Measurements from ENCODE around the gene PDGFD.

DNA sequence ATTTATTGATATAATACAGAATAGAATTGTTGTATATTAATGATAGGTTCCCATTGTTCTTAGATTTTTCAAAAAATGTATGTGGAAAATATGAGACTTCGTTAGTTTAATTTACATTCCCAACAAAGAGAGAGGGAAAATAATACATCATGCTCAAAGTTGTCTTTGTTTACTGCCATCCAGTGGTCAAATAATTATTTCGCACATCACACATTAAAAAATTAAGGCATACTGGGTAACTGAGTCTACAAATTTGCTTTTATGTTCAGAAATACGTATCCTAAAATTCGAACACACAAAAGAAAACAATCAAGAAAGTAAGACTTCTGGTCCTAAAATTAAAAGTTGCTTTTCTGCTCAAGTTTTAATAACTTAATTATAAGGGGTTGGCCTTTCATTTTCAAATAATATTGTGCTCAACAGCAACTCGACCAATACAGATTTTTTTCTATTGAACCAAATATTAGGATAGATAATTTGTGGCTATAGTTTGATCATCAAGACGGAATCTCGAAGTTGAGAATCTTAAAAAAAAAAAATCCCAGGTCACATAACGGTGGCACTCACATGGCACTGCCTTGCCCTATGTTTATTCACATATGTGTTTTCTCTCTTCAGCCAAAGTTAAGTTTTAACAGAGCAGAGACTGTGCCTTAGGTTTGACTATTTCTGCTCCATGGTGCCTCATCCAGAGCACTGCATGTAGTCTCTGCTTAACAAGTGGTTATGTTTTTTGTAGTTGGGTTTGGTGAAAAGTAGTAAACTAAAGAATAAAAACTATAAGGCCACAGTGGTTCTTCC, 12.3 kb downstream of the PDGFD start:
- TF ChIP-seq EZH2 (IDR thresholded peaks at IDR 0.05; ENCODE audit: low read depth, unreplicated experiment) (no peak), EZH2phosphoT487 (IDR thresholded peaks at IDR 0.05; ENCODE audit: unreplicated experiment) (no peak), POLR2AphosphoS5 (IDR thresholded peaks at IDR 0.05; ENCODE audit: low read depth) (no peak), ZNF114 (CRISPR knock-in tag; IDR thresholded peaks at IDR 0.05) (no peak), STAT1 (IDR thresholded peaks at IDR 0.05; ENCODE audit: unreplicated experiment) (no peak), JUNB (IDR thresholded peaks at IDR 0.05; ENCODE audit: unreplicated experiment) (no peak)
- TF ChIP-seq, protein P1, sequence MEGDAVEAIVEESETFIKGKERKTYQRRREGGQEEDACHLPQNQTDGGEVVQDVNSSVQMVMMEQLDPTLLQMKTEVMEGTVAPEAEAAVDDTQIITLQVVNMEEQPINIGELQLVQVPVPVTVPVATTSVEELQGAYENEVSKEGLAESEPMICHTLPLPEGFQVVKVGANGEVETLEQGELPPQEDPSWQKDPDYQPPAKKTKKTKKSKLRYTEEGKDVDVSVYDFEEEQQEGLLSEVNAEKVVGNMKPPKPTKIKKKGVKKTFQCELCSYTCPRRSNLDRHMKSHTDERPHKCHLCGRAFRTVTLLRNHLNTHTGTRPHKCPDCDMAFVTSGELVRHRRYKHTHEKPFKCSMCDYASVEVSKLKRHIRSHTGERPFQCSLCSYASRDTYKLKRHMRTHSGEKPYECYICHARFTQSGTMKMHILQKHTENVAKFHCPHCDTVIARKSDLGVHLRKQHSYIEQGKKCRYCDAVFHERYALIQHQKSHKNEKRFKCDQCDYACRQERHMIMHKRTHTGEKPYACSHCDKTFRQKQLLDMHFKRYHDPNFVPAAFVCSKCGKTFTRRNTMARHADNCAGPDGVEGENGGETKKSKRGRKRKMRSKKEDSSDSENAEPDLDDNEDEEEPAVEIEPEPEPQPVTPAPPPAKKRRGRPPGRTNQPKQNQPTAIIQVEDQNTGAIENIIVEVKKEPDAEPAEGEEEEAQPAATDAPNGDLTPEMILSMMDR (conservative IDR thresholded peaks at IDR 0.05; ENCODE audit: low read depth in 2 of 2), result peak; percentile 51 to 63
- TF ChIP-seq, protein P2, sequence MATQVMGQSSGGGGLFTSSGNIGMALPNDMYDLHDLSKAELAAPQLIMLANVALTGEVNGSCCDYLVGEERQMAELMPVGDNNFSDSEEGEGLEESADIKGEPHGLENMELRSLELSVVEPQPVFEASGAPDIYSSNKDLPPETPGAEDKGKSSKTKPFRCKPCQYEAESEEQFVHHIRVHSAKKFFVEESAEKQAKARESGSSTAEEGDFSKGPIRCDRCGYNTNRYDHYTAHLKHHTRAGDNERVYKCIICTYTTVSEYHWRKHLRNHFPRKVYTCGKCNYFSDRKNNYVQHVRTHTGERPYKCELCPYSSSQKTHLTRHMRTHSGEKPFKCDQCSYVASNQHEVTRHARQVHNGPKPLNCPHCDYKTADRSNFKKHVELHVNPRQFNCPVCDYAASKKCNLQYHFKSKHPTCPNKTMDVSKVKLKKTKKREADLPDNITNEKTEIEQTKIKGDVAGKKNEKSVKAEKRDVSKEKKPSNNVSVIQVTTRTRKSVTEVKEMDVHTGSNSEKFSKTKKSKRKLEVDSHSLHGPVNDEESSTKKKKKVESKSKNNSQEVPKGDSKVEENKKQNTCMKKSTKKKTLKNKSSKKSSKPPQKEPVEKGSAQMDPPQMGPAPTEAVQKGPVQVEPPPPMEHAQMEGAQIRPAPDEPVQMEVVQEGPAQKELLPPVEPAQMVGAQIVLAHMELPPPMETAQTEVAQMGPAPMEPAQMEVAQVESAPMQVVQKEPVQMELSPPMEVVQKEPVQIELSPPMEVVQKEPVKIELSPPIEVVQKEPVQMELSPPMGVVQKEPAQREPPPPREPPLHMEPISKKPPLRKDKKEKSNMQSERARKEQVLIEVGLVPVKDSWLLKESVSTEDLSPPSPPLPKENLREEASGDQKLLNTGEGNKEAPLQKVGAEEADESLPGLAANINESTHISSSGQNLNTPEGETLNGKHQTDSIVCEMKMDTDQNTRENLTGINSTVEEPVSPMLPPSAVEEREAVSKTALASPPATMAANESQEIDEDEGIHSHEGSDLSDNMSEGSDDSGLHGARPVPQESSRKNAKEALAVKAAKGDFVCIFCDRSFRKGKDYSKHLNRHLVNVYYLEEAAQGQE (IDR thresholded peaks at IDR 0.05; ENCODE audit: unreplicated experiment), result no peak
